Measurements from ENCODE around the gene KLK5.

KLK5 gene

GRCh38 chr19:50943074-50943828 is 9.6 kb downstream of the KLK5 start:
- no peak for DNase-seq (ENCODE audit: low read depth)
- no peak for TF ChIP-seq CTCF (IDR thresholded peaks at IDR 0.05; ENCODE audit: control insufficient read depth, insufficient read depth, low read depth, low read length, missing control alignments)
- H3K4me3 ChIP-seq (ENCODE audit: control insufficient read depth, low read depth, low read length) = no peak overlapping the region

GRCh38 chr19:50939596-50939995 is 13.2 kb downstream of the KLK5 start:
- no peak for TF ChIP-seq CTCF (IDR thresholded peaks at IDR 0.05; ENCODE audit: control insufficient read depth, insufficient read depth, low read depth, low read length, missing control alignments)
- no peak for DNase-seq (ENCODE audit: low read depth)
- no peak overlapping the region for H3K4me3 ChIP-seq (ENCODE audit: control insufficient read depth, low read depth, low read length)

- no peak for TF ChIP-seq CTCF (IDR thresholded peaks at IDR 0.05; ENCODE audit: control insufficient read depth, insufficient read depth, low read depth, low read length, missing control alignments)
- DNase-seq (ENCODE audit: low read depth) = peak; percentile 11
- H3K4me3 ChIP-seq (ENCODE audit: control insufficient read depth, low read depth, low read length) = no peak overlapping the region
Observed at GRCh38 chr19:50933640-50934039, 19.2 kb downstream of the KLK5 start.

- H3K4me3 ChIP-seq (ENCODE audit: control insufficient read depth, low read depth, low read length) = no peak overlapping the region
- no peak for DNase-seq (ENCODE audit: low read depth)
Observed at GRCh38 chr19:50932690-50933083, 20.2 kb downstream of the KLK5 start.

GRCh38 chr19:50932018-50932689 is 20.7 kb downstream of the KLK5 start:
- no peak overlapping the region for H3K4me3 ChIP-seq (ENCODE audit: control insufficient read depth, low read depth, low read length)
- DNase-seq (ENCODE audit: low read depth) = no peak
- no peak for TF ChIP-seq CTCF (IDR thresholded peaks at IDR 0.05; ENCODE audit: control insufficient read depth, insufficient read depth, low read depth, low read length, missing control alignments)

More at GRCh38 chr19:50932690-50933083, 20.2 kb downstream of the KLK5 start:
- TF ChIP-seq CTCF (IDR thresholded peaks at IDR 0.05; ENCODE audit: control insufficient read depth, insufficient read depth, low read depth, low read length, missing control alignments) = no peak

- DNase-seq (ENCODE audit: low read depth) = no peak
- H3K4me3 ChIP-seq (ENCODE audit: control insufficient read depth, low read depth, low read length) = no peak overlapping the region
- TF ChIP-seq CTCF (IDR thresholded peaks at IDR 0.05; ENCODE audit: control insufficient read depth, insufficient read depth, low read depth, low read length, missing control alignments) = no peak
Observed at GRCh38 chr19:50931023-50931422, 21.8 kb downstream of the KLK5 start.
